Measurements from ENCODE around the gene NYNRIN. TPM values are rescaled to one million over a fixed set of nuclear protein-coding genes. Genes with fewer than 3 reads are reported as not detected.
"Not testable (repeated sequence)": the region's sequence is repeated elsewhere in the genome, so short reads cannot be mapped to it uniquely, and the experiment has no call there.

Gene NYNRIN
- total RNA-seq, 1 experiment from 2014 or later, result 0.36 TPM

- peak; percentile 82 for DNase-seq (ENCODE audit: low read depth)
Observed at GRCh38 chr14:24431569-24432258, 32.9 kb downstream of the NYNRIN start.

GRCh38 chr14:24432259-24433131 is 33.7 kb downstream of the NYNRIN start:
- no peak for DNase-seq (ENCODE audit: low read depth)

- DNase-seq (ENCODE audit: low read depth), result no peak
Observed at GRCh38 chr14:24434036-24434435, 35.2 kb downstream of the NYNRIN start.

- DNase-seq (ENCODE audit: low read depth), result no peak
Observed at GRCh38 chr14:24434676-24435075, 35.9 kb downstream of the NYNRIN start.

GRCh38 chr14:24435192-24435810 is 36.5 kb downstream of the NYNRIN start:
- no peak for DNase-seq (ENCODE audit: low read depth)

- no peak for DNase-seq (ENCODE audit: low read depth)
Observed at GRCh38 chr14:24435998-24436354, 37.2 kb downstream of the NYNRIN start.

- peak; percentile 65 for DNase-seq (ENCODE audit: low read depth)
Observed at GRCh38 chr14:24436355-24437019, 37.7 kb downstream of the NYNRIN start.

GRCh38 chr14:24437020-24437735 is 38.4 kb downstream of the NYNRIN start:
- DNase-seq (ENCODE audit: low read depth), result no peak

GRCh38 chr14:24437736-24438067 is 38.9 kb downstream of the NYNRIN start:
- DNase-seq (ENCODE audit: low read depth), result no peak

- DNase-seq (ENCODE audit: low read depth), result no peak
Observed at GRCh38 chr14:24438223-24439097, 39.7 kb downstream of the NYNRIN start.

GRCh38 chr14:24439257-24439656 is 40.5 kb downstream of the NYNRIN start:
- DNase-seq (ENCODE audit: low read depth), result no peak

- DNase-seq (ENCODE audit: low read depth), result no peak
Observed at GRCh38 chr14:24439830-24440605, 41.2 kb downstream of the NYNRIN start.

GRCh38 chr14:24440606-24441399 is 42.0 kb downstream of the NYNRIN start:
- no peak for DNase-seq (ENCODE audit: low read depth)

GRCh38 chr14:24441485-24441884 is 42.7 kb downstream of the NYNRIN start:
- DNase-seq (ENCODE audit: low read depth), result no peak

- no peak for DNase-seq (ENCODE audit: low read depth)
Observed at GRCh38 chr14:24441904-24442239, 43.1 kb downstream of the NYNRIN start.

GRCh38 chr14:24442240-24443052 is 43.6 kb downstream of the NYNRIN start, which contains the start of gene SDR39U1:
TSS of gene SDR39U1 (minus strand) at chr14:24442776. CDS start at chr14:24442769, 7 bp downstream.
- DNase-seq (ENCODE audit: low read depth), result peak; percentile 97

GRCh38 chr14:24443053-24443665 is 44.4 kb downstream of the NYNRIN start:
- DNase-seq (ENCODE audit: low read depth), result no peak

- not testable (repeated sequence) for DNase-seq (ENCODE audit: low read depth)
Observed at GRCh38 chr14:24450828-24451227, 52.0 kb downstream of the NYNRIN start.

Measured in RPMI7951 (cell line).